GM20000 (cell line): ENCODE data around the gene CSMD2.

Source experiments
- DNase-seq: peaks from one replicate; pipeline ENCODE4 v3.0.0; 2012; ENCODE audit warnings: low spot score
- CTCF ChIP-seq: IDR thresholded peaks from 2 replicates; pipeline ENCODE4 v1.5.1; 2012; ENCODE audit warnings: mild to moderate bottlenecking, control low read depth; ENCODE audit errors: extremely low read depth, missing control alignments

Gene CSMD2

GRCh38 chr1:33715195-33715811 is 449.7 kb downstream of the CSMD2 start:
- no peak for DNase-seq
- TF ChIP-seq CTCF, result no peak

- no peak for TF ChIP-seq CTCF
- DNase-seq, result no peak
These were observed 450.6 kb downstream of the CSMD2 start for GRCh38 chr1:33714421-33714820.

- no peak for DNase-seq
- TF ChIP-seq CTCF, result no peak
These were observed 451.8 kb downstream of the CSMD2 start for GRCh38 chr1:33713058-33713877.

- TF ChIP-seq CTCF, result no peak
These were observed 452.8 kb downstream of the CSMD2 start for GRCh38 chr1:33712186-33712585.

GRCh38 chr1:33711511-33711910 is 453.5 kb downstream of the CSMD2 start:
- DNase-seq, result no peak
- TF ChIP-seq CTCF, result no peak

More at GRCh38 chr1:33712186-33712585, 452.8 kb downstream of the CSMD2 start:
- DNase-seq, result no peak

- DNase-seq, result no peak
These were observed 454.1 kb downstream of the CSMD2 start for GRCh38 chr1:33710967-33711366.

More at GRCh38 chr1:33710967-33711366, 454.1 kb downstream of the CSMD2 start:
- TF ChIP-seq CTCF, result no peak
